ENCODE measurements around the gene MSLN. TPM values are rescaled to one million over a fixed set of nuclear protein-coding genes. Genes with fewer than 3 reads are reported as not detected.

MSLN gene
- total RNA-seq, 4 donors from 2014 or later = 0.44 to 0.82 TPM; not detected in 2

GRCh38 chr16:779561-779960, 19.0 kb downstream of the MSLN start:
- TF ChIP-seq, protein P1, sequence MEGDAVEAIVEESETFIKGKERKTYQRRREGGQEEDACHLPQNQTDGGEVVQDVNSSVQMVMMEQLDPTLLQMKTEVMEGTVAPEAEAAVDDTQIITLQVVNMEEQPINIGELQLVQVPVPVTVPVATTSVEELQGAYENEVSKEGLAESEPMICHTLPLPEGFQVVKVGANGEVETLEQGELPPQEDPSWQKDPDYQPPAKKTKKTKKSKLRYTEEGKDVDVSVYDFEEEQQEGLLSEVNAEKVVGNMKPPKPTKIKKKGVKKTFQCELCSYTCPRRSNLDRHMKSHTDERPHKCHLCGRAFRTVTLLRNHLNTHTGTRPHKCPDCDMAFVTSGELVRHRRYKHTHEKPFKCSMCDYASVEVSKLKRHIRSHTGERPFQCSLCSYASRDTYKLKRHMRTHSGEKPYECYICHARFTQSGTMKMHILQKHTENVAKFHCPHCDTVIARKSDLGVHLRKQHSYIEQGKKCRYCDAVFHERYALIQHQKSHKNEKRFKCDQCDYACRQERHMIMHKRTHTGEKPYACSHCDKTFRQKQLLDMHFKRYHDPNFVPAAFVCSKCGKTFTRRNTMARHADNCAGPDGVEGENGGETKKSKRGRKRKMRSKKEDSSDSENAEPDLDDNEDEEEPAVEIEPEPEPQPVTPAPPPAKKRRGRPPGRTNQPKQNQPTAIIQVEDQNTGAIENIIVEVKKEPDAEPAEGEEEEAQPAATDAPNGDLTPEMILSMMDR (IDR thresholded peaks at IDR 0.05; ENCODE audit: low read depth) = no peak

DNA sequence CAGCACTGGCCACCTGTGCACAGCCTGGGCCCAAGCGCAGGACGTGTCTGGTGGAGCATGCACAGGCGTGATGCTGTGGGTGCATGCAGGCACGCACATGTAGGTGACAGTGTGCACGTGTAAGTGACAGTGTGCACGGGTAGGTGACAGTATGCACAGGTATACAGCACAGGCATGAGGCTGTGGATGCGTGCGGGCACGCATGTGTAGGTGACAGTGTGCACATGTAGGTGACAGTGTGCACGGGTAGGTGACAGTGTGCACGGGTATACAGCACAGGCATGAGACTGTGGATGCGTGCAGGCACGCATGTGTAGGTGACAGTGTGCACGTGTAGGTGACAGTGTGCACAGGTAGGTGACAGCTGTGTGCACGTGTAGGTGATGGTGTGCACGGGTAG, 19.8 kb downstream of the MSLN start:
- TF ChIP-seq, protein P1 (IDR thresholded peaks at IDR 0.05; ENCODE audit: low read depth) = no peak

GRCh38 chr16:781346-782010, 20.9 kb downstream of the MSLN start:
- TF ChIP-seq, protein P1 (IDR thresholded peaks at IDR 0.05; ENCODE audit: low read depth) = no peak

DNA sequence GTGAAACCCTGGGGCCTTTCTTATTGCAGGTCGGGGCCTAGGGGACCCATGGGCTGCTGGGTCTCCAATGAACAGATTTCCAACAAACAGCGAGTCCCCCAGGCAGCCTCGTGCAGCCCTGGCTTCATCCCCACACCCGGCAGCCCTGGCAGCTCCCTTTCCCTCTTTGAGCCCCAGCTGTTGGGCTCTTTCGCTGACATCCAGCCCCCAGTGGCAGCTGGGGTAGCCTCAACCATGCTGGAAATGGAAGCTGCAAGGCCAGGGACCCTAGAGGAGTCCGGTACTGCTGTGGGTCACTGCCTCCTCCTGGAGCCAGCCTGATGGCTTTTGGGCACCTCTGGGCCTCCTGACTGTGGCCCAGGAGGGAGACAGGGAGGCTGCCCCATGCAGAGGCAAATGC, 21.7 kb downstream of the MSLN start:
- TF ChIP-seq, protein P1 (IDR thresholded peaks at IDR 0.05; ENCODE audit: low read depth) = no peak

DNA sequence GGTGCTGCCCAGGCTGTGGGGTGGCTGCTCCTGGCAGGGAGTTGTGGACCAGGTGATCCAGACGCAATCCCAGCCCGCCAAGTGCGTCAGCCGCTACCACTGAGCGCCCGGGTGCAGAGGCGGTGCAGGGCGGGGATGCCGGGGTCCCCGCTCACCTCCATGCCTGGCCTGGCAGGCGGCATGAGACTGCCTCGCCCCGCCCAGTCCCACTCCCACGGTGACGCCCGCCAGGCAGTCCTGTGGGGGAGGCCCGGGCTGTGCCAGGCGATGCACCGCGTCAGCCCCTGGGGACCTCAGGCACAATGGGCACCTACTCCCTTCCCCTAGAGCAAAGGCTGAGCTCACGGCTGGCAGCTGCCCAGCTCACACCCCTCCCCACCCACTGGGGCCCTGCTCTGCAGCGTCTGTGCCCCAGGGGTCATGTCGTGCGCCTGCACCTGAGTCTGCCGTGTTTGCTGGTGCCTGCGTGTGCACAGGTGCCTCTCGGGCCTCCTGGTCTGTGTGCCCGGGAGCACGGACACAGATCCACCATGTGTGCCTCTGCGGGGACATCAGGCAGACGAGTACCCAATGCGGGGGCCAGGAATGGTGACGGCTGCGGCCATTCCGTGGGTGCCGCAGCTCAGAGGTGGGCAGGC, 22.4 kb downstream of the MSLN start:
- TF ChIP-seq, protein P1 (IDR thresholded peaks at IDR 0.05; ENCODE audit: low read depth) = no peak

GRCh38 chr16:783404-784161, 23.0 kb downstream of the MSLN start:
- TF ChIP-seq, protein P1 (IDR thresholded peaks at IDR 0.05; ENCODE audit: low read depth) = no peak

- TF ChIP-seq, protein P1 (IDR thresholded peaks at IDR 0.05; ENCODE audit: low read depth) = no peak
Measured at GRCh38 chr16:784431-784830, 23.9 kb downstream of the MSLN start.
